ENCODE data around the gene RBFOX2. TPM values are rescaled to one million over a fixed set of nuclear protein-coding genes. Genes with fewer than 3 reads are reported as not detected.

The RBFOX2 gene
- total and polyA plus RNA-seq, 2 experiments from 2014 or later: 88.8 to 131 TPM

DNA sequence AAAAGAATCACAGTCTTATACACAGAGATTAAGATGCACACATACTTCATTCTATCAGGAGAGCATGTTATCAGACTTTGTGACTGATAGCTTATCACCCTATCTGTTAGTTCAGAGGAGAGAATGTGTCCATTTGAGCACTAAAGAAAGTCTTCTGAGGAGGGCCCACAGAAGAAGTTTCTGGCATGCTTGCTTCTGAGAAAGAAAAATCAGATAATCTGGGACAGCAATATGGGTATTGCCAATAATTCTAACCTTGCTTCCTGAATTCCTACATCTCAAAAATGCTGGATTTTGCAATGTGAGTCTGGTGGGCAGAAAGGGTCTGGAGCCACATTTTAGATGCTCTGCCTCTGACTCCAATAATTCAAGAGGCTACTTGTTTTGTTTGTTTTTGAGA, 128.9 kb downstream of the RBFOX2 start:
- Histone ChIP-seq H4K20me1 (replicated peaks; ENCODE audit: insufficient read depth) (peaks cover 4% of the 10 kb centered on the region), H3K27me3 (ENCODE audit: insufficient read depth) (no peaks in the 10 kb centered on the region), H3K79me2 (replicated peaks; ENCODE audit: insufficient read depth) (peaks cover 93% of the 10 kb centered on the region), H3F3A (replicated peaks; ENCODE audit: low read depth) (no peaks in the 10 kb centered on the region), H3K36me3 (ENCODE audit: insufficient read depth) (no peaks in the 10 kb centered on the region), H3K27ac (ENCODE audit: low read depth) (no peak overlapping the region), H2AFZ (no peak overlapping the region), H3K9me2 (ENCODE audit: insufficient read depth) (0 out of 2 replicates have a peak, but pooled peaks cover 9% of the 10 kb centered on the region), H3K4me3 (no peak overlapping the region), H3K4me2 (no peak overlapping the region; the same call in 1 of the 2 replicates), H3K4me1 (ENCODE audit: insufficient read depth) (peaks cover 33% of the 10 kb centered on the region)
- DNase-seq (ENCODE audit: low spot score) (no peak), ATAC-seq (no peak)
- Mint-ChIP-seq H3K27me3 (ENCODE audit: insufficient read depth, low read depth, poor library complexity) (peaks cover 5% of the 10 kb centered on the region), H3K9me3 (no peaks in the 10 kb centered on the region), H3K36me3 (ENCODE audit: low read depth) (peaks cover 4% of the 10 kb centered on the region; the same call in 2 of the 3 replicates), H3K27ac (no peak overlapping the region), H3K4me3 (no peak overlapping the region), H3K4me1 (peaks cover 48% of the 10 kb centered on the region)
- no peak for TF ChIP-seq NANOG (IDR thresholded peaks at IDR 0.05; ENCODE audit: borderline replicate concordance)
- TF ChIP-seq, protein P1, sequence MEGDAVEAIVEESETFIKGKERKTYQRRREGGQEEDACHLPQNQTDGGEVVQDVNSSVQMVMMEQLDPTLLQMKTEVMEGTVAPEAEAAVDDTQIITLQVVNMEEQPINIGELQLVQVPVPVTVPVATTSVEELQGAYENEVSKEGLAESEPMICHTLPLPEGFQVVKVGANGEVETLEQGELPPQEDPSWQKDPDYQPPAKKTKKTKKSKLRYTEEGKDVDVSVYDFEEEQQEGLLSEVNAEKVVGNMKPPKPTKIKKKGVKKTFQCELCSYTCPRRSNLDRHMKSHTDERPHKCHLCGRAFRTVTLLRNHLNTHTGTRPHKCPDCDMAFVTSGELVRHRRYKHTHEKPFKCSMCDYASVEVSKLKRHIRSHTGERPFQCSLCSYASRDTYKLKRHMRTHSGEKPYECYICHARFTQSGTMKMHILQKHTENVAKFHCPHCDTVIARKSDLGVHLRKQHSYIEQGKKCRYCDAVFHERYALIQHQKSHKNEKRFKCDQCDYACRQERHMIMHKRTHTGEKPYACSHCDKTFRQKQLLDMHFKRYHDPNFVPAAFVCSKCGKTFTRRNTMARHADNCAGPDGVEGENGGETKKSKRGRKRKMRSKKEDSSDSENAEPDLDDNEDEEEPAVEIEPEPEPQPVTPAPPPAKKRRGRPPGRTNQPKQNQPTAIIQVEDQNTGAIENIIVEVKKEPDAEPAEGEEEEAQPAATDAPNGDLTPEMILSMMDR (conservative IDR thresholded peaks at IDR 0.05; ENCODE audit: low read depth in 2 of 2): no peak
- TF ChIP-seq, protein P2, sequence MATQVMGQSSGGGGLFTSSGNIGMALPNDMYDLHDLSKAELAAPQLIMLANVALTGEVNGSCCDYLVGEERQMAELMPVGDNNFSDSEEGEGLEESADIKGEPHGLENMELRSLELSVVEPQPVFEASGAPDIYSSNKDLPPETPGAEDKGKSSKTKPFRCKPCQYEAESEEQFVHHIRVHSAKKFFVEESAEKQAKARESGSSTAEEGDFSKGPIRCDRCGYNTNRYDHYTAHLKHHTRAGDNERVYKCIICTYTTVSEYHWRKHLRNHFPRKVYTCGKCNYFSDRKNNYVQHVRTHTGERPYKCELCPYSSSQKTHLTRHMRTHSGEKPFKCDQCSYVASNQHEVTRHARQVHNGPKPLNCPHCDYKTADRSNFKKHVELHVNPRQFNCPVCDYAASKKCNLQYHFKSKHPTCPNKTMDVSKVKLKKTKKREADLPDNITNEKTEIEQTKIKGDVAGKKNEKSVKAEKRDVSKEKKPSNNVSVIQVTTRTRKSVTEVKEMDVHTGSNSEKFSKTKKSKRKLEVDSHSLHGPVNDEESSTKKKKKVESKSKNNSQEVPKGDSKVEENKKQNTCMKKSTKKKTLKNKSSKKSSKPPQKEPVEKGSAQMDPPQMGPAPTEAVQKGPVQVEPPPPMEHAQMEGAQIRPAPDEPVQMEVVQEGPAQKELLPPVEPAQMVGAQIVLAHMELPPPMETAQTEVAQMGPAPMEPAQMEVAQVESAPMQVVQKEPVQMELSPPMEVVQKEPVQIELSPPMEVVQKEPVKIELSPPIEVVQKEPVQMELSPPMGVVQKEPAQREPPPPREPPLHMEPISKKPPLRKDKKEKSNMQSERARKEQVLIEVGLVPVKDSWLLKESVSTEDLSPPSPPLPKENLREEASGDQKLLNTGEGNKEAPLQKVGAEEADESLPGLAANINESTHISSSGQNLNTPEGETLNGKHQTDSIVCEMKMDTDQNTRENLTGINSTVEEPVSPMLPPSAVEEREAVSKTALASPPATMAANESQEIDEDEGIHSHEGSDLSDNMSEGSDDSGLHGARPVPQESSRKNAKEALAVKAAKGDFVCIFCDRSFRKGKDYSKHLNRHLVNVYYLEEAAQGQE (IDR thresholded peaks at IDR 0.05; ENCODE audit: unreplicated experiment): no peak
- no peak for TF ChIP-seq ZNF331 (CRISPR knock-in tag; IDR thresholded peaks at IDR 0.05; ENCODE audit: low read depth)
- no peak for TF ChIP-seq JUNB (IDR thresholded peaks at IDR 0.05; ENCODE audit: unreplicated experiment)

DNA sequence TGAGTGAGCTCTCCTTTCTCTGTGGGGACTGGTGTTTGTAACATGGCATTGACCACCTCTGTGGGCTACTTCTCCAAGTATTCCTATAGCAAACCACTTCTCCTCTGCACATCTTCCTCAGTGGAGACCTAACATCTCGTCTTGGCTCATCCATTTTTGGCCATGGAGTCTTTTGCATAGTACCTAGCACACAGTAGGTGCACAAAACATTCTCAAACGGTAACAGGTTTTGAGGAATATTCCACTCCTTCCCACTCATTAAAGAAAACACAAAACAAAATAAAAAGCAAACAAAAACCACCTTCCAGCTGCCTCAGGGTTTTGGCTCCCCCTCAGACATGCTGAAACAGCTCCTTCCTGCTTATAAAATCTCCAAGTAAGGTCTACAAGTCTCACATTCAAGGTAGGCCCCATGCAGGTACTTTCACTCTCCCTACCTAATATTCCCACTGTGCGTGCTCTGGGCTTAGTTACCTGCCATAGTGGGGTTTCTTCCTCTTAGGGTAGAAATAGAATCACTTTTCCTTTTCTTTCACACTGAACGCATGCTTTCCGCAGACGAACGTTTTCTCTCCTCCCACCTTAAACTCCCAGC, 132.4 kb downstream of the RBFOX2 start:
- no peak overlapping the region; the same call in 2 of the 3 replicates for H3K4me3 Mint-ChIP-seq
- peaks cover 92% of the 10 kb centered on the region for H3K79me2 ChIP-seq (replicated peaks; ENCODE audit: insufficient read depth)
- DNase-seq (ENCODE audit: low spot score) (no peak), ATAC-seq (no peak)
- no peak overlapping the region; the same call in 1 of the 2 replicates for H3K27ac ChIP-seq (ENCODE audit: low read depth)
- TF ChIP-seq, protein P3, sequence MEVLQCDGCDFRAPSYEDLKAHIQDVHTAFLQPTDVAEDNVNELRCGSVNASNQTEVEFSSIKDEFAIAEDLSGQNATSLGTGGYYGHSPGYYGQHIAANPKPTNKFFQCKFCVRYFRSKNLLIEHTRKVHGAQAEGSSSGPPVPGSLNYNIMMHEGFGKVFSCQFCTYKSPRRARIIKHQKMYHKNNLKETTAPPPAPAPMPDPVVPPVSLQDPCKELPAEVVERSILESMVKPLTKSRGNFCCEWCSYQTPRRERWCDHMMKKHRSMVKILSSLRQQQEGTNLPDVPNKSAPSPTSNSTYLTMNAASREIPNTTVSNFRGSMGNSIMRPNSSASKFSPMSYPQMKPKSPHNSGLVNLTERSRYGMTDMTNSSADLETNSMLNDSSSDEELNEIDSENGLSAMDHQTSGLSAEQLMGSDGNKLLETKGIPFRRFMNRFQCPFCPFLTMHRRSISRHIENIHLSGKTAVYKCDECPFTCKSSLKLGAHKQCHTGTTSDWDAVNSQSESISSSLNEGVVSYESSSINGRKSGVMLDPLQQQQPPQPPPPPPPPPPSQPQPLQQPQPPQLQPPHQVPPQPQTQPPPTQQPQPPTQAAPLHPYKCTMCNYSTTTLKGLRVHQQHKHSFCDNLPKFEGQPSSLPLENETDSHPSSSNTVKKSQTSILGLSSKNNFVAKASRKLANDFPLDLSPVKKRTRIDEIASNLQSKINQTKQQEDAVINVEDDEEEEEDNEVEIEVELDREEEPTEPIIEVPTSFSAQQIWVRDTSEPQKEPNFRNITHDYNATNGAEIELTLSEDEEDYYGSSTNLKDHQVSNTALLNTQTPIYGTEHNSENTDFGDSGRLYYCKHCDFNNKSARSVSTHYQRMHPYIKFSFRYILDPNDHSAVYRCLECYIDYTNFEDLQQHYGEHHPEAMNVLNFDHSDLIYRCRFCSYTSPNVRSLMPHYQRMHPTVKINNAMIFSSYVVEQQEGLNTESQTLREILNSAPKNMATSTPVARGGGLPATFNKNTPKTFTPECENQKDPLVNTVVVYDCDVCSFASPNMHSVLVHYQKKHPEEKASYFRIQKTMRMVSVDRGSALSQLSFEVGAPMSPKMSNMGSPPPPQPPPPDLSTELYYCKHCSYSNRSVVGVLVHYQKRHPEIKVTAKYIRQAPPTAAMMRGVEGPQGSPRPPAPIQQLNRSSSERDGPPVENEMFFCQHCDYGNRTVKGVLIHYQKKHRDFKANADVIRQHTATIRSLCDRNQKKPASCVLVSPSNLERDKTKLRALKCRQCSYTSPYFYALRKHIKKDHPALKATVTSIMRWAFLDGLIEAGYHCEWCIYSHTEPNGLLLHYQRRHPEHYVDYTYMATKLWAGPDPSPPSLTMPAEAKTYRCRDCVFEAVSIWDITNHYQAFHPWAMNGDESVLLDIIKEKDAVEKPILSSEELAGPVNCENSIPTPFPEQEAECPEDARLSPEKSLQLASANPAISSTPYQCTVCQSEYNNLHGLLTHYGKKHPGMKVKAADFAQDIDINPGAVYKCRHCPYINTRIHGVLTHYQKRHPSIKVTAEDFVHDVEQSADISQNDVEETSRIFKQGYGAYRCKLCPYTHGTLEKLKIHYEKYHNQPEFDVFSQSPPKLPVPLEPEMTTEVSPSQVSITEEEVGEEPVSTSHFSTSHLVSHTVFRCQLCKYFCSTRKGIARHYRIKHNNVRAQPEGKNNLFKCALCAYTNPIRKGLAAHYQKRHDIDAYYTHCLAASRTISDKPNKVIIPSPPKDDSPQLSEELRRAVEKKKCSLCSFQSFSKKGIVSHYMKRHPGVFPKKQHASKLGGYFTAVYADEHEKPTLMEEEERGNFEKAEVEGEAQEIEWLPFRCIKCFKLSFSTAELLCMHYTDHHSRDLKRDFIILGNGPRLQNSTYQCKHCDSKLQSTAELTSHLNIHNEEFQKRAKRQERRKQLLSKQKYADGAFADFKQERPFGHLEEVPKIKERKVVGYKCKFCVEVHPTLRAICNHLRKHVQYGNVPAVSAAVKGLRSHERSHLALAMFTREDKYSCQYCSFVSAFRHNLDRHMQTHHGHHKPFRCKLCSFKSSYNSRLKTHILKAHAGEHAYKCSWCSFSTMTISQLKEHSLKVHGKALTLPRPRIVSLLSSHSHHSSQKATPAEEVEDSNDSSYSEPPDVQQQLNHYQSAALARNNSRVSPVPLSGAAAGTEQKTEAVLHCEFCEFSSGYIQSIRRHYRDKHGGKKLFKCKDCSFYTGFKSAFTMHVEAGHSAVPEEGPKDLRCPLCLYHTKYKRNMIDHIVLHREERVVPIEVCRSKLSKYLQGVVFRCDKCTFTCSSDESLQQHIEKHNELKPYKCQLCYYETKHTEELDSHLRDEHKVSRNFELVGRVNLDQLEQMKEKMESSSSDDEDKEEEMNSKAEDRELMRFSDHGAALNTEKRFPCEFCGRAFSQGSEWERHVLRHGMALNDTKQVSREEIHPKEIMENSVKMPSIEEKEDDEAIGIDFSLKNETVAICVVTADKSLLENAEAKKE (CRISPR knock-in tag; IDR thresholded peaks at IDR 0.05): no peak
- TF ChIP-seq ZNF114 (CRISPR knock-in tag; IDR thresholded peaks at IDR 0.05) (no peak), POLR2AphosphoS5 (IDR thresholded peaks at IDR 0.05; ENCODE audit: low read depth) (no peak), EZH2 (IDR thresholded peaks at IDR 0.05; ENCODE audit: low read depth, unreplicated experiment) (no peak)
- H3F3A ChIP-seq (replicated peaks; ENCODE audit: low read depth): no peaks in the 10 kb centered on the region
- no peaks in the 10 kb centered on the region for H3K36me3 ChIP-seq (ENCODE audit: insufficient read depth)
- H3K4me3 ChIP-seq: no peak overlapping the region
- peaks cover 52% of the 10 kb centered on the region for H3K4me1 Mint-ChIP-seq
- peaks cover 4% of the 10 kb centered on the region; the same call in 1 of the 3 replicates for H3K36me3 Mint-ChIP-seq (ENCODE audit: low read depth)
- H3K9me3 Mint-ChIP-seq: no peaks in the 10 kb centered on the region
- peak overlapping the region; percentile 57 for H3K27ac Mint-ChIP-seq
- no peak overlapping the region for H3K4me2 ChIP-seq
- H3K27me3 Mint-ChIP-seq (ENCODE audit: insufficient read depth, low read depth, poor library complexity): peaks cover 5% of the 10 kb centered on the region
- no peak overlapping the region for H2AFZ ChIP-seq
- H3K9me2 ChIP-seq (ENCODE audit: insufficient read depth): 0 out of 2 replicates have a peak, but pooled peaks cover 9% of the 10 kb centered on the region
- peaks cover 4% of the 10 kb centered on the region for H4K20me1 ChIP-seq (replicated peaks; ENCODE audit: insufficient read depth)
- peaks cover 43% of the 10 kb centered on the region for H3K4me1 ChIP-seq (ENCODE audit: insufficient read depth)
- no peaks in the 10 kb centered on the region for H3K27me3 ChIP-seq (ENCODE audit: insufficient read depth)

Data from GM23338 (cell line).